LNCaP clone FGC (cell line): Measurements from ENCODE around the gene DCPS.

Experiments
- DNase-seq: peaks from one replicate; pipeline ENCODE4 v3.0.0-alpha.2; 2011; ENCODE audit warnings: low read depth
- H3K4me3 ChIP-seq: 2 replicates; pipeline ENCODE4 v1.5.1; 2011; ENCODE audit warnings: mild to moderate bottlenecking, low read depth, low read length, control low read depth
- TF ChIP-seq, protein P1 (sequence below): IDR thresholded peaks from 2 replicates; pipeline ENCODE4 v1.5.1; 2012; ENCODE audit warnings: mild to moderate bottlenecking; ENCODE audit not compliant: control insufficient read depth, insufficient read depth; ENCODE audit errors: extremely low read depth

Gene DCPS

DNA sequence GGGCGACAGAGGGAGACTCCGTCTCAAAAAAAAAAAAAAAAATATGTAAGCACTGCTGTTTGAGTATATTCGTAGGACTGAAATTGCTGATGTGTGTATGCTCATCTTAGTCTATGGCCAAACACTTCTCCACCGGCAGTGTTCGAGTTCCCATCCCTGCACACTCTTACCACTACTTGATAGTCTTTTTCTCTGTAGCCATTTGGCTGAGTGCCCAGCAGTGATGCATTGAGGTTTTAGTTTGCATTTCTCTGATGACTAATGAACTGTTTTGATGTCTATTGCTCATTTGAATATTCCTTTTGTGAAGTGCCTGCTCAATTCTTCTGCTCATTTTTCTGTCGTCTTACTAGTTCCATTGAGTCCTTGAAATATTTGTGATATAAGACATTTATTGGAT is 19.0 kb upstream of the DCPS start:
- DNase-seq: peak; percentile 46
- H3K4me3 ChIP-seq: no peak overlapping the region
- TF ChIP-seq, protein P1, sequence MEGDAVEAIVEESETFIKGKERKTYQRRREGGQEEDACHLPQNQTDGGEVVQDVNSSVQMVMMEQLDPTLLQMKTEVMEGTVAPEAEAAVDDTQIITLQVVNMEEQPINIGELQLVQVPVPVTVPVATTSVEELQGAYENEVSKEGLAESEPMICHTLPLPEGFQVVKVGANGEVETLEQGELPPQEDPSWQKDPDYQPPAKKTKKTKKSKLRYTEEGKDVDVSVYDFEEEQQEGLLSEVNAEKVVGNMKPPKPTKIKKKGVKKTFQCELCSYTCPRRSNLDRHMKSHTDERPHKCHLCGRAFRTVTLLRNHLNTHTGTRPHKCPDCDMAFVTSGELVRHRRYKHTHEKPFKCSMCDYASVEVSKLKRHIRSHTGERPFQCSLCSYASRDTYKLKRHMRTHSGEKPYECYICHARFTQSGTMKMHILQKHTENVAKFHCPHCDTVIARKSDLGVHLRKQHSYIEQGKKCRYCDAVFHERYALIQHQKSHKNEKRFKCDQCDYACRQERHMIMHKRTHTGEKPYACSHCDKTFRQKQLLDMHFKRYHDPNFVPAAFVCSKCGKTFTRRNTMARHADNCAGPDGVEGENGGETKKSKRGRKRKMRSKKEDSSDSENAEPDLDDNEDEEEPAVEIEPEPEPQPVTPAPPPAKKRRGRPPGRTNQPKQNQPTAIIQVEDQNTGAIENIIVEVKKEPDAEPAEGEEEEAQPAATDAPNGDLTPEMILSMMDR: no peak

DNA sequence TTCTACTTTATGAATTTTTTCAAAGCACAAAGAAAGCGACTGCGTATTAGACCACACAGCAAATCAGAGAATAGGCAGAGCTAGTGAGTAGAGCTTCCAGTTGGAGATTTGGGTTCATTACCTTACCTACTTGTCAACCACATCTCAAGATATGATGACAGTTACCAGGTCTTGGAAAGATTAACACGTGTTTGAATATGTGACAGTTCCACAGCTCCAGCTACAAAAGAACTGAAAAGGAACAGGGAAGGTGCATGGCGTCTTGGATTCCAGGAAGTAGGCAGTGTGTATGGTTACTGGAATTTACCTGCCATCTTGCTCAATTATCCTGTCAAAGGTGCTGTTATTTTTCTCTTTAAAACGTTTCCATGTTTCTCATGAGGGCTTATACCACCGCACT is 15.6 kb upstream of the DCPS start:
- DNase-seq: no peak
- TF ChIP-seq, protein P1: no peak
- no peak overlapping the region for H3K4me3 ChIP-seq

DNA sequence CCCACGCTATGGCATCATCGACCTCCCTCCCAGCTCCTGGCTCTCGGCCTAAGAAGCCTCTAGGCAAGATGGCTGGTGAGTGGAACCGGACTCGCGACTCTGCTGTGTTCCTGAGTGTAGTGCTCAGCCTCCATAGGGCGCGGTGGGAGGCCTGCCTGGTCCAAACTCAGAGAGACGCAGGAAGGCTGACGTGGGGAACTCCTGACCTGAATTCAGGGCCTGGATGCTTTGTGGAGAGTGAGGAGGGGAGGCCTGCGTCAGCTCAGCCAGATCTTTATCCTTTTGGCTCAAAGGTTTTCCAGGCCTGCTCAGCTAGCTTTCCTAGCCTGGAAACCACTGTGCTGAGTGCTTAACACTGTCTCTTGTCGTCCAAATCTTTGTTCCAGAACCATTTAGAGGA is 13.0 kb upstream of the DCPS start:
- no peak for DNase-seq
- H3K4me3 ChIP-seq: no peak overlapping the region
- TF ChIP-seq, protein P1: no peak

DNA sequence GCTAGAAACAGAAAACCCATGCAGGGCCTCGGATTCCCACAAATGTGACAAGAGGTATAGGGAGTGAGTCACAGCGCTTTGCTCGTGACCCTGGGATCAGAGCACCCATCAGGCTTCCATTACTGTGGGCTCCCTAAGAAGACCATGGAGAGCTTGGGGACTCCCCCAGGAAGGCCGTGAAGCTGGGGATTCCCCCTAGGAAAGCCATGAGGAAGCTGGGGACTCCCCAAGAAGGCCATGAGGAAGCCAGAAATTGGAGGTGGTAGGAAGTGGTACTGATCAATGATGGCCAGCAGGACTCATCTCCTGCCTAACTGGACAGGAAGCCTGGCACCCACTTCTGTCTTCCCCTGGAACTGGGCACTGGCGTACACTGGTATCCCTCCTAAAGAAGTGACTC is 10.1 kb upstream of the DCPS start:
- TF ChIP-seq, protein P1: no peak
- no peak for DNase-seq

DNA sequence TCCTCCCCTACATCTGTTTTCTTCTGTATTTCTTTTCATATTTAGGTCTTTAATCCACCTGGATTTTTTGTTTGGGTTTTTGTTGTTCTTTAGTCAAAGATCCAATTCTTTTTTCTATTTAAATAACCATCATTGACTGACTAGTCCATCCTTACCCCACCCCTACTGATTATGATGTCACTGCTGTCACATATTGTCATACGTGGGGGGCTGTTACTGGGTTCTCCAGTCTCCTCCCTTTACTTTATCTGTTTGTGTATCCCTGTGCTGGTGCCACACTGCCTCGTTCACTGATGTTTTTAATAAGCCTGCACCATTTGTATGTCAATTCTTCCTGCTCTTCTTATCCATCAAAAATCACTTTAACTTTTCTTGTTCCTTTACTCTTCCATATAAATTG is 6.9 kb upstream of the DCPS start:
- DNase-seq: no peak
- TF ChIP-seq, protein P1: no peak
- H3K4me3 ChIP-seq: no peak overlapping the region

More for the DNA sequence above, 10.1 kb upstream of the DCPS start:
- no peak overlapping the region for H3K4me3 ChIP-seq

DNA sequence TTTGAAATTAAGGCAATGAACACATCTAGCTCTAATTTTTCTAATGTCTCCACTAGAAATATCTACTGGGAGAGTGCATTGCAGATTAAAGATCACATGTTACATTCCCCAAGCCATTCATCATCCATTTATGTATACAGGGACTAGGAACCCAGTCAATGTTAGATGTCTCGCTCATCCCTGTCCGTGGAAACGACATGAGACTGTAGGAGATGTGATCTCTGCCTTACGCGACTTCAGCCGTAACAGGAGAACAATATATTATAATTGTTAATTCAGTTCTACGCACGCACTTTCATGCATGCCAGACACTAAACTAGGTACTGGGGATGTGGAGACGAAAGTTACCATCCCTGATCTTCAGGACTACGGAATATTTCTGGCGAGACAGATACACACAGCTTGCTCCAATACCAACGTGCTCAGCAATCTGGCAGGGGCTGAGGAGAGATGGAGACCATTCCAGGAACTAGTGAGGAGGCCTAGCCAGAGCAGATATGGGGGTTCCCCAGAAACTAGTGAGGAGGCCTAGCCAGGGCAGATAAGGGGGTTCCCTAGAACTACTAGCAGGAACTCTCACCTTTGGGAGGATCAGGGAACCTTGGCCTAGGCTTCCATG is 706 bp downstream of the DCPS start:
- TF ChIP-seq, protein P1: no peak
- peak overlapping the region; percentile 76 for H3K4me3 ChIP-seq
- DNase-seq: no peak

DNA sequence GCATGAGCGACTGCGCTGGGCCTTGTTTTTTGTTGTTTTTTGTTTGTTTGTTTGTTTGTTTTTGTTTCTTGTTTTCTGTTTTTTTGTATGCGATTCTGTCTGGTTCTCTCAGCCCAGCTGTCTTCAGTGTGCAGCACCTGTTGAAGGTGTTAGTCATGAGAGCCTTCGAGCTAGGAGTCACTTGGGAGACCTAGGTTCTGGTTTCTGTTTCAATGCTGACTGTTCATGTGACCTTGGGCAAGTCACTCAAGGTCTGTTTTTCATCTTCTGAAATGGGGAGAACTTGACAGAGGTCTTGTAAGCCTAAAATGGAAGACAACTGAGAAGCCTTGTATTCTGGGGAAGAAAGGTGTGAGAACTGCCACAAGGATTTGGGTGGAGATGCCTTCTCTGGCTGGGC is 1.8 kb downstream of the DCPS start:
- TF ChIP-seq, protein P1: no peak
- DNase-seq: no peak

More for the DNA sequence above, 1.8 kb downstream of the DCPS start:
- H3K4me3 ChIP-seq: no peak overlapping the region
